Type B pancreatic cell (in vitro differentiated cells): Measurements from ENCODE around the gene ARF6. TPM values are rescaled to one million over a fixed set of nuclear protein-coding genes. Genes with fewer than 3 reads are reported as not detected.

ENCODE experiments used
- DNase-seq: peaks from one replicate; pipeline ENCODE4 v3.0.0; 2021; ENCODE audit warnings: mixed read lengths; ENCODE audit not compliant: unreplicated experiment; ENCODE audit errors: extremely low spot score
- H3K27ac Mint-ChIP-seq: 2 replicates; pipeline ENCODE4 v1.8.0; 2021; ENCODE audit warnings: mild to moderate bottlenecking, mixed read lengths
- H3K27me3 Mint-ChIP-seq: 2 replicates; pipeline ENCODE4 v1.8.0; 2021; ENCODE audit warnings: mixed read lengths
- H3K36me3 Mint-ChIP-seq: 2 replicates; pipeline ENCODE4 v1.8.0; 2021; ENCODE audit warnings: mixed read lengths
- H3K4me1 Mint-ChIP-seq: one replicate; pipeline ENCODE4 v1.8.0; 2021; ENCODE audit warnings: mixed read lengths; ENCODE audit not compliant: unreplicated experiment
- H3K4me3 Mint-ChIP-seq: 2 replicates; pipeline ENCODE4 v1.8.0; 2021; ENCODE audit warnings: mild to moderate bottlenecking, mixed read lengths
- H3K9me3 Mint-ChIP-seq: 2 replicates; pipeline ENCODE4 v1.8.0; 2021; ENCODE audit warnings: mixed read lengths
- total RNA-seq: library from RNA; stranded (reverse); gene quantifications from 2 replicates; pipeline ENCODE4 v1.2.1, GENCODE V29; 2021; ENCODE audit warnings: low replicate concordance
- TF ChIP-seq, protein P1 (sequence below): fragments of 200-600 bp; sonication (generic); conservative IDR thresholded peaks from 2 replicates; pipeline ENCODE4 v1.5.0; 2021; ENCODE audit warnings: antibody characterized with exemption, mild to moderate bottlenecking

Gene ARF6
- total RNA-seq, 1 donor from 2014 or later = 86.4 TPM

GRCh38 chr14:49919825-49920659 lies 27.2 kb downstream of the ARF6 start:
- Mint-ChIP-seq H3K27ac (peak overlapping the region; percentile 76), H3K4me3 (no peak overlapping the region), H3K36me3 (no peaks in the 10 kb centered on the region), H3K9me3 (peaks cover 5% of the 10 kb centered on the region), H3K4me1 (peaks cover 3% of the 10 kb centered on the region), H3K27me3 (no peaks in the 10 kb centered on the region)
- no peak for DNase-seq
- TF ChIP-seq, protein P1, sequence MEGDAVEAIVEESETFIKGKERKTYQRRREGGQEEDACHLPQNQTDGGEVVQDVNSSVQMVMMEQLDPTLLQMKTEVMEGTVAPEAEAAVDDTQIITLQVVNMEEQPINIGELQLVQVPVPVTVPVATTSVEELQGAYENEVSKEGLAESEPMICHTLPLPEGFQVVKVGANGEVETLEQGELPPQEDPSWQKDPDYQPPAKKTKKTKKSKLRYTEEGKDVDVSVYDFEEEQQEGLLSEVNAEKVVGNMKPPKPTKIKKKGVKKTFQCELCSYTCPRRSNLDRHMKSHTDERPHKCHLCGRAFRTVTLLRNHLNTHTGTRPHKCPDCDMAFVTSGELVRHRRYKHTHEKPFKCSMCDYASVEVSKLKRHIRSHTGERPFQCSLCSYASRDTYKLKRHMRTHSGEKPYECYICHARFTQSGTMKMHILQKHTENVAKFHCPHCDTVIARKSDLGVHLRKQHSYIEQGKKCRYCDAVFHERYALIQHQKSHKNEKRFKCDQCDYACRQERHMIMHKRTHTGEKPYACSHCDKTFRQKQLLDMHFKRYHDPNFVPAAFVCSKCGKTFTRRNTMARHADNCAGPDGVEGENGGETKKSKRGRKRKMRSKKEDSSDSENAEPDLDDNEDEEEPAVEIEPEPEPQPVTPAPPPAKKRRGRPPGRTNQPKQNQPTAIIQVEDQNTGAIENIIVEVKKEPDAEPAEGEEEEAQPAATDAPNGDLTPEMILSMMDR = no peak

DNA sequence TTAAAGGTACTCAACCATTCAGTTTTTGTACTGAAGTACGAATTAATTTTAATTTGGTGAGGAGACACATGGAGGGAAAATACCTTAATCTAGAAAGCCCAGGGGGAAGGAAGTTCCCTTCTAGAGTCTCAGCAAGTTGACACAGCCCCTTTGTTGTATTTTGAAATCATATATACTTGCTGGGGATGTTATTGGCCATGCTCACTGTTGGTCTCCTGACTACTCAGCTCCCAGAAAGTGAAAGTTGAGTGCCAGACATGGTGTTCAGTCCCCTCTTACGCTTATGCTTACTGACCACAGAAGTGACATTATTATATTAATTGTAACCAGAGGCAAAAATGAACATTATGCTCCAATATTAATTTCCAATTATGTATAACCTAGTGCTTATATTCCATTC lies 28.1 kb downstream of the ARF6 start:
- Mint-ChIP-seq H3K4me3 (no peak overlapping the region), H3K27me3 (no peaks in the 10 kb centered on the region), H3K27ac (no peak overlapping the region), H3K9me3 (peaks cover 5% of the 10 kb centered on the region), H3K36me3 (no peaks in the 10 kb centered on the region), H3K4me1 (no peaks in the 10 kb centered on the region)
- DNase-seq = no peak
- TF ChIP-seq, protein P1 = no peak

DNA sequence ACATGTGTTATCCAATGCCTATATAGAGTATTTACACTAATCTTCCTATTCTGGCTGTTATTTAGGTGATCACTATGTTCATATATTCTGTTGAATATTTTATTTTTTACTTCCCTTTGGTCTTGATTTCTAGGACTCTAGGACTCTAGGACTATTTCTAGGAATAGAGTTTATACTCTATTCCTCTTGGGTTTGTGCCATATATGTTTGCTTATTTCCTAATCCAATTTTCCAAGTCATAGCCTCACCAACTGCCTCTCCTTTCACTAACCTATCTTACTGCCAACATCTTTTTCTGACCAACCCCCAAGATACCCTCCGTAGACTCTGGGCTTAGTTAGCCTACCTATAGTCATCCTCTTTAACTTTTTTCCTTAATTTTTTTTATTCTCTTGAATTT lies 28.5 kb downstream of the ARF6 start:
- no peaks in the 10 kb centered on the region for H3K36me3 Mint-ChIP-seq
- no peak overlapping the region for H3K27ac Mint-ChIP-seq

DNA sequence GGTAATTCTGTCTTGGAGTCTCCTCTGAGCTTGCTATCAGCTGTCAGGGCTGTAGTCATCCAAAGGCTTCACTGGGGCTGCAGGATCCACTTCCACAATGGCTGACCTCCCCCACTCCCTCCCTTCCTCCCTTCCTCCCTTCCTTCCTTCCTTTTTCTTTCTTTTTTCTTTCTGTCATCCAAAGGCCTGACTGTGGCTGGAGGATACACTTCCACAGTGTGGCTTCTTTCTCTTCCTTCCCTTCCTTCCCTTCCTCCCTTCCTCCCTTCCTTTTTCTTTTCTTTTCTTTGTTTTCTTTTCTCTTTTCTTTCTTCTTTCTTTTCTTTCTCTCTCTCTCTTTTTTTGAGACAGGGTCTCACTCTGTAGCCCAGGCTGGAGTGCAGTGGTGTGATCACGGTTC lies 30.6 kb downstream of the ARF6 start:
- DNase-seq = no peak
- Mint-ChIP-seq H3K9me3 (peaks cover 5% of the 10 kb centered on the region), H3K4me1 (no peaks in the 10 kb centered on the region), H3K27ac (no peak overlapping the region), H3K27me3 (no peaks in the 10 kb centered on the region), H3K4me3 (no peak overlapping the region), H3K36me3 (no peaks in the 10 kb centered on the region)
- TF ChIP-seq, protein P1 = no peak

More for the DNA sequence above, 28.5 kb downstream of the ARF6 start:
- Mint-ChIP-seq H3K4me1 (no peaks in the 10 kb centered on the region), H3K9me3 (peaks cover 5% of the 10 kb centered on the region), H3K4me3 (no peak overlapping the region), H3K27me3 (no peaks in the 10 kb centered on the region)
- no peak for DNase-seq
- TF ChIP-seq, protein P1 = no peak

DNA sequence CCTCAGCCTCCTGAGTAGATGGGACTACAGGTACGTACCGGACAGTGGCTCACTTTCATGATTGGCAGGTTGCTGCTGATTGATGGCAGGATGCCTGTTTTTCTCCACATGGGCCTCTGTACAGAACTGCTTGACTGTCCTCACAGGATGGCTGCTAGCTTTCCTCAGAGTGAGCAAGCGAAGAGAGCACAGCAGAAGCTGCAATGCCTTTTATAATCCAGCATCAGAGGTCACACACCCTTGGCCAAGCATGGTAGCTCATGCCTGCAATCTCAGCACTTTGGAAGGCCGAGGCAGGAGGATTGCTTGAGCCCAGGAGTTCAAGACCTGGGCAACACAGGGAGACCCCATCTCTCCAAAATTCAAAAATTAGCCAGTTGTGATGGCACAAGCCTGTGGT lies 31.0 kb downstream of the ARF6 start:
- Mint-ChIP-seq H3K27me3 (no peaks in the 10 kb centered on the region), H3K27ac (no peak overlapping the region), H3K4me3 (no peak overlapping the region), H3K4me1 (no peaks in the 10 kb centered on the region), H3K9me3 (peaks cover 5% of the 10 kb centered on the region), H3K36me3 (no peaks in the 10 kb centered on the region)
- TF ChIP-seq, protein P1 = no peak
- DNase-seq = no peak
